LNCAP (cell line): Measurements from ENCODE around the gene SENP5.

ENCODE experiments used
- CTCF ChIP-seq: fragments of 450-650 bp; IDR thresholded peaks from 2 replicates; pipeline ENCODE4 v1.5.1; 2017; ENCODE audit warnings: mild to moderate bottlenecking

SENP5 gene

GRCh38 chr3:196931828-196932587, 64.3 kb downstream of the SENP5 start:
- no peak for TF ChIP-seq CTCF

GRCh38 chr3:196932600-196932999, 64.9 kb downstream of the SENP5 start:
- TF ChIP-seq CTCF: no peak

- no peak for TF ChIP-seq CTCF
Measured at GRCh38 chr3:196936288-196936687, 68.6 kb downstream of the SENP5 start.

- no peak for TF ChIP-seq CTCF
Measured at GRCh38 chr3:196938124-196938523, 70.4 kb downstream of the SENP5 start.

GRCh38 chr3:196938576-196938975, 70.9 kb downstream of the SENP5 start:
- no peak for TF ChIP-seq CTCF

GRCh38 chr3:196941729-196942225, 74.1 kb downstream of the SENP5 start:
- TF ChIP-seq CTCF: no peak

GRCh38 chr3:196942226-196942914, 74.7 kb downstream of the SENP5 start, which contains the start of gene NCBP2:
Gene NCBP2 (minus strand): TSS chr3:196942528. CDS start chr3:196942503, 25 bp downstream.
- TF ChIP-seq CTCF: peak; percentile 74
